GM19239 (cell line): ENCODE results near the gene ATP9B.
"Not testable (repeated sequence)": the region's sequence is repeated elsewhere in the genome, so short reads cannot be mapped to it uniquely, and the experiment has no call there.

ENCODE experiments used
- DNase-seq: peaks from one replicate; pipeline ENCODE4 v3.0.0; 2011; ENCODE audit warnings: low spot score; ENCODE audit not compliant: insufficient read length
- FAIRE-seq: peaks from 2 replicates; lab custom pipeline; 2011; peaks lifted over from hg19 to GRCh38; lab: Jason Lieb, UNC

ATP9B gene

GRCh38 chr18:79260510-79260909, 191.3 kb downstream of the ATP9B start:
- FAIRE-seq (no peak), DNase-seq (no peak)

- DNase-seq, FAIRE-seq: not testable (repeated sequence)
These were observed 195.9 kb downstream of the ATP9B start for GRCh38 chr18:79265068-79265467.

GRCh38 chr18:79271812-79272211, 202.6 kb downstream of the ATP9B start:
- not testable (repeated sequence) for FAIRE-seq, DNase-seq

GRCh38 chr18:79272916-79273315, 203.7 kb downstream of the ATP9B start:
- FAIRE-seq (no peak), DNase-seq (no peak)

- FAIRE-seq = no peak
- DNase-seq = no peak
These were observed 205.6 kb downstream of the ATP9B start for GRCh38 chr18:79274823-79275222.

GRCh38 chr18:79275461-79275860, 206.3 kb downstream of the ATP9B start:
- FAIRE-seq = peak; percentile 90
- no peak for DNase-seq

- FAIRE-seq = no peak
- no peak for DNase-seq
These were observed 206.8 kb downstream of the ATP9B start for GRCh38 chr18:79275992-79276391.

GRCh38 chr18:79278896-79279295, 209.7 kb downstream of the ATP9B start:
- DNase-seq = no peak
- FAIRE-seq = no peak

- DNase-seq = no peak
- no peak for FAIRE-seq
These were observed 214.1 kb downstream of the ATP9B start for GRCh38 chr18:79283131-79283810.

- no peak for DNase-seq
- FAIRE-seq = peak; percentile 37
These were observed 214.7 kb downstream of the ATP9B start for GRCh38 chr18:79283929-79284328.

GRCh38 chr18:79285191-79285590, 216.0 kb downstream of the ATP9B start:
- not testable (repeated sequence) for DNase-seq, FAIRE-seq

- not testable (repeated sequence) for FAIRE-seq, DNase-seq
These were observed 221.2 kb downstream of the ATP9B start for GRCh38 chr18:79290409-79290808.

GRCh38 chr18:79290876-79291275, 221.7 kb downstream of the ATP9B start:
- no peak for DNase-seq
- FAIRE-seq = no peak

GRCh38 chr18:79294235-79294634, 225.0 kb downstream of the ATP9B start:
- DNase-seq (no peak), FAIRE-seq (no peak)

GRCh38 chr18:79299272-79299671, 230.1 kb downstream of the ATP9B start:
- DNase-seq (no peak), FAIRE-seq (no peak)

GRCh38 chr18:79299711-79300110, 230.5 kb downstream of the ATP9B start:
- DNase-seq = no peak
- no peak for FAIRE-seq

GRCh38 chr18:79300413-79300812, 231.2 kb downstream of the ATP9B start:
- FAIRE-seq (no peak), DNase-seq (no peak)

GRCh38 chr18:79302120-79302519, 232.9 kb downstream of the ATP9B start:
- FAIRE-seq (no peak), DNase-seq (no peak)

GRCh38 chr18:79305911-79306310, 236.7 kb downstream of the ATP9B start:
- DNase-seq (no peak), FAIRE-seq (no peak)

GRCh38 chr18:79309614-79310358, 240.6 kb downstream of the ATP9B start:
- FAIRE-seq (no peak), DNase-seq (no peak)

- FAIRE-seq = no peak
- DNase-seq = no peak
These were observed 245.7 kb downstream of the ATP9B start for GRCh38 chr18:79314838-79315388.
